ENCODE data around the gene MAGI3.
"Not testable (repeated sequence)": the region's sequence is repeated elsewhere in the genome, so short reads cannot be mapped to it uniquely, and the experiment has no call there.

Gene MAGI3

DNA sequence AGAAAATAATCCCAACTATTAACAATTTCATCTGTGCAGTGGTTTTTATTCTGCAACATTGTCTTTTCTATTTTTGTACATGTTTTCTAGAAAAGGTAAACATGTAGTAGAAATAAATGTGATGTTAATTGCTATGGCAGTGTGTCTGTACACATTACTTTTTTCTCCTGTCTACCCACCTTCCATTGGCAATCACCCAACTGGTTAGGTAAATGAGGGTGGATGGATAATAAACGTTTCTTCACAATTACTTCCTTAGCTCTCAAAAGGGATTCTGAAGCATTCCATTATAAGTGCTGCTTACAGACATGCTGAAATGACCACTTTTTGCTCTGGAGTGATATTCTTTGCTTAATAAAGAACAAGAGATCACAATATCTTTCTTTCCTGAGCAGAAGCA, 61.4 kb downstream of the MAGI3 start:
- FAIRE-seq, result no peak

DNA sequence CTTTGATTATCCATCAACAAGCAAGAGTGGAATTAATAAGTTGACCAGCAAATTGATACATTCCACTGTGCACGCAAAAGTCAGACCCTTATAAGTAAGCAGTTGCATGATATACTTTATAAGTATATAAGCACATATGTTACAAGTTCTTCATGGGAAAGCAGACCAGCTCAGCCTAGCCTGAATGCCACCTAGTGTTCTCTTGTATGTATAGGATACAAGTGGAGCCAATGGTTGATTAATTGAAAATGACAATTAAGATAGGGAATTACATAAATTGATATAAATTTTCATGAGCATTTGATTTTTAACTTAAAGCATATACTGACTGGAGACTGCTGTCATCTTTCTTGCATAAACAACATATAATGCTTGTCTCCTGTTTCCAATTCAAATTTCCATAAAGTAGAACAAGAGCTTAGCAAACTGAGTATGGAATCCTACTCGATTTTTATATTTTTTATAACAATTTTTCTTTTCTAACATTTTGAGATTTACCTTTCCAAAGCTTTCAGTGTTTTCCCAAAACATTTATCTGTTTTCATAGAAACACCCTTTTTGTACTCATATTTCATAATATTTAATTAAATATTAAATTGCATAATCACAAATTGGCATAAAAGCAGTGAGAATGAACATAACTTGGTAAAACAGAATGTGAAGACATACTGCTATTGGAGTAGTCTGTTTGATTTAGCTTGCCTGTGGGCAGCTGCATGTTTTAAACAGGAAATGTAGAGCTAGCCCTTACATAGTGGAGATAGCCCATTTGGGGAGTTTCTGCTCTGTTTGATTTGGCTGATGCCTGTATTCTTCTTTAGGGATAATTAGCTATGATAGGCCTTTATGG, 62.8 kb downstream of the MAGI3 start:
- peak; percentile 43 for FAIRE-seq

DNA sequence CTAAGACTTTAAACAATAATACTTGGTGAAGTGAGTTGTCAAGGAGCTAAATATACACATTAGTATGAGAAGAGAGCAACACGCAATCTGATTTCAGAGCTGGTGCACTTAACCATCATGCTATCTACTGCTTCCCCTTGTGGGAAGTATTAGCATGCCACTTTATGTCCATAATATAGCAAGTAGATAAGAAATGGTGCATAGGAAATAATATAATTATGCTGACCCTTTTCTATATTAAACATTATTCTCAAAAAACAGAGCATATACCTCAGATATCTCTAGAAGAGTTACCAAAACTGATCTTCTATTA, 63.4 kb downstream of the MAGI3 start:
- FAIRE-seq, result no peak

DNA sequence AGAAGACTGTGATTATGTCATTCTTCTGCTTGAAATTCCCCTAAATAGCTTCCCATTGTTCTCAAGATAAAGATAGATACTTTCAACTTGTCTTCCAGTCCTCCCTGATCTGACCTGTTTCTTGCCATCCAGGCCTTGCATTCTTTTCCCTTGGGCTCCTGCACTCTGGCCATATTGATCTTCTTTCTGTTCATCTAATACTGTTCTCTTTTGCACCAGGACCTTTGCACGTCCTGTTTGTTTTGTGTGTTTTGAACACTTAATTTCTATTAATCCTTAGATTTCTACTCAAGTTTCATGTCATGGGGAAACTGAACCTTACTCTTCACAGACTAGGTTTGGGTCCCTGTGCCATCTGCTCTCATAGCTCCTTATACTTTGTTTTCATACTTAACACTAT, 65.1 kb downstream of the MAGI3 start:
- no peak for FAIRE-seq

GRCh38 chr1:113456967-113457366, 66.7 kb downstream of the MAGI3 start:
- FAIRE-seq, result no peak

GRCh38 chr1:113459279-113459678, 69.0 kb downstream of the MAGI3 start:
- no peak for FAIRE-seq

DNA sequence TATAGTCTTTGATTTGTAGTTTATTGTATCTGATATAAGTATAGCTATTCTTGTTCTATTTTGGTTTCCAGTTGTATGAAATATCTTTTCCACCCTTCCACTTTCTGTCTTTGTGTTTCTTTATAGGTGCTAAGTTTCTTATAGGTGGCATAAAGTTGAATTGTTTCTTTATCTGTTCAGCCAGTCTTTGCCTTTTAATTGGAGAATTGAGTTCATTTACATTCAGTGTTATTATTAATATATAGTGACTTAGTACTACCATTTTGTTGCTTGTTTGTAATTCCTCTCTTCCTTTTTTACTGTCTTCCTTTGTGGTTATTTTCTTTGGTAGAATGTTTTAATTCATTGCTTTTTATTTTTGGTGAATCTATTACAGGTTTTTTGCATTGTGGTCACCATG, 77.7 kb downstream of the MAGI3 start:
- FAIRE-seq, result no peak

GRCh38 chr1:113478427-113479195, 88.3 kb downstream of the MAGI3 start:
- not testable (repeated sequence) for FAIRE-seq

DNA sequence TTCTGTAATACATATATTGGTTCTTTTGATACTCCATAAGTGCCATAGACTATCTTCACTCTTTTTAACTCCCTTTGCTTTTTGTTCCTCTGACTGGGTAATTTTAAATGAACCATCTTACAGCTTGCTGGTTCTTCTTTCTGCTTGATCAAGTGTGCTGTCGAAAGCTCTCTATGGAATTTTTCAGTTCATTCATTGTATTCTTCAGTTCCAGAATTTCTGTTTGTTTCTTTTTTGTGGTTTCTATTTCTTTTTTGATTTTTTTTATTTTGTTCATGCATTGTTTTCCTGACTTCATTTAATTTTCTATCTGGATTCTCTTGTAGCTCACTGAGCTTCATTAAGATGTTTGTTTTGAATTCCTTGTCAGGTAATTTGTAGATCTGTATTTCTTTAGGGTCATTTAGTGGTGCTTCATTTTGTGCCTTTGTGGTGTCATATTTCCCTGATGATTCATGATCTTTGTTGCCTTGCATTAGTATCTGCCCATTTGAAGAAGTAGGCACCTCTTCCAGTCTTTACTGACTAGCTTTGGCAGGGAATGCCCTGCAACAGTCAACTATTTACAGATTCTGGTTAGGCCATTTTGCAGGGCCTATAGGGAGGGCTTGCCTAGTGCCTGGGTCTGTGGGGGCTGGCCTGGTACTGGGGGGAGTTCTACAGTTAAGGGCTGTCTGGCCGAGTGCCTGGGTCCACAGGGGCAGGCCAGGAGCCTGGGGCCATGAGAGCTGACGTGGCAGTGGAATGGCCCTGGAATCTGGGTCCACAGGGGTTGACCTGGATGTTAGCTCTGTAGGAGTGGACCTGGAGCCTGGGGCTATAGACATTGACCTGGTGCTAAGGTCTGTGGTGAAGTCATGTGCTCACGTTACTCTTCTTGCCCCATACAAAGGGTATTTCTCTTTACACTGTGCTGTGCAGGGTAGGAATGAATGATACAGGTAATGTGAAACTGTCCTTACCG, 89.7 kb downstream of the MAGI3 start:
- no peak for FAIRE-seq

DNA sequence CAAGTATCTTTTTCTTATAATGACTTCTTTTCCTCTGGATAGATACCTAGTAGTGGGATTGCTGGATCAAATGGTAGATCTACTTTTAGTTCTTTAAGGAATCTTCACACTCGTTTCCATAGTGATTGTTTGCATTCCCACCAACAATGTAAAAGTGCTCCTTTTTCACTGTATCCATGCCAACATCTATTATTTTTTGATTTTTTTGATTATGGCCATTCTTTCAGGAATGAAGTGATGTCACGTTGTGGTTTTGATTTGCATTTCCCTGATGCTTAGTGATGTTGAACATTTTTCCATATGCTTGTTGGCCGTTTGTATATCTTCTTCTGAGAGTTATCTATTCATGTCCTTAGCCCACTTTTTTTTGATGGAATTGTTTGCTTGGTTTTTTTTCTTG, 94.8 kb downstream of the MAGI3 start:
- not testable (repeated sequence) for FAIRE-seq

GRCh38 chr1:113488576-113489177, 98.4 kb downstream of the MAGI3 start:
- FAIRE-seq, result no peak

GRCh38 chr1:113490384-113490783, 100.1 kb downstream of the MAGI3 start:
- no peak for FAIRE-seq

DNA sequence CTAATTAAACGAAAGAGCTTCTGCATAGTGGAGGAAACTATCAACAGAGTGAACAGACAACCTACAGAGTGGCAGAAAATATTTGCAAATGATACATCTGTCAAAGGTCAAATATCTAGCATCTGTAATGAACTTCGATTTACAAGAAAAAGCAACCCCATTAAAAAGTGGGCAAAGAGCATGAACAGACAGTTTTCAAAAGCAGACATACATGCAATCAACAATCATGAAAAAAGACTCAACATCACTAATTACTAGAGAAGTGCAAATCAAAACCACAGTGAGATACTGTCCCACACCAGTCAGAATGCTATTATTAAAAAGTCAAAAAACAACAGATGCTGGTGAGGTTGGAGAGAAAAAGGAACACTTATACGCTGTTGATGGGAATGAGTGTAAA, 103.2 kb downstream of the MAGI3 start:
- no peak for FAIRE-seq

DNA sequence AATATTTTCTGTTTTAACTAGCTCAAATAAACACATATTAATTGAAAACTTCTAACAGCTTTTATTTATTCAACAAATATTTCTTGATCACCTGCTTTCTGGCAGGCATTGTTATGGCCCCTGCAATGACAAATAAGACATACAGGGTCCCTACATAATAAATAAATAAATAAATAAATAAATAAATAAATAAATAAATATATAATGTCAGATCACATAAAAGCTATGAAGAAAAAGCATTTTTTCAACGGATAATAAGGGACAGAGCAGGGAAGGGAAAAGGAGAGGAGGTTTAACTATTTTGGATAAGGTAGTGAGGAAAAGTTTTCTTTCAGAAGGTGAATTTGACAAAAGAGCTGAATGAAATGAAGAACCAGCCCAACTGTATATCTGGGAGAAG, 115.0 kb downstream of the MAGI3 start:
- no peak for FAIRE-seq

DNA sequence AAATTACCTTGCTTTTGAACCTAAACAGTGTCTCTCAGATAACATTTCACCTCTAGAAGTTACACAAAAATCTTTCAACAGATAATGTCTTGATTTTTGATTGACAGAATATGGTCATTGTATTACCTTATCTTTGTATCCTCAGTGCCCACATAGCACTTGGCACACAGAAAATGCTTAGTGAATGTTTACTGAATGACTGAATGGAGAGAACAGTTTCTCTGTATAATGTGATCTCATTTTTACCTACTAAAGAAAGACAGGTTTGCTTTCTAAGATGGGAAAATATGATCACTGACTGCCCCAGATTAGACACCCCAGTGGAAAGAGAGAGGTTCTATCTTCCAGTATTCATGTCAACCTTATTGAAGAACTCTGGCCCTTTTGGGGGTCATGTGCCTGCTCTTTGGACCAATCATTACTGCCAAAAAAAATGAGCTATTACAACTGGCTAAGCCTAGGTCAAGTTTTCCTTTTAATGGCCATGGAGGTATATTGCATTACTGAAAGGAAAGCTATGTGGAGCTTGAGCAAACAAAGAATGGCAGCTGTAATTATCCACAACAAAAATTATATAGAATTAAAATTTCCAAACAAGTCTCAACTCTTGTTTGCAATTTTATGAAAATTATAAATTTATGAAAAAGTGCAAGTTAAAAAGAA, 117.4 kb downstream of the MAGI3 start:
- no peak for FAIRE-seq

- no peak for FAIRE-seq
These were observed 118.2 kb downstream of the MAGI3 start for GRCh38 chr1:113508364-113509164.

- not testable (repeated sequence) for FAIRE-seq
These were observed 119.5 kb downstream of the MAGI3 start for GRCh38 chr1:113509766-113510165.

GRCh38 chr1:113511269-113511668, 121.0 kb downstream of the MAGI3 start:
- FAIRE-seq, result no peak

DNA sequence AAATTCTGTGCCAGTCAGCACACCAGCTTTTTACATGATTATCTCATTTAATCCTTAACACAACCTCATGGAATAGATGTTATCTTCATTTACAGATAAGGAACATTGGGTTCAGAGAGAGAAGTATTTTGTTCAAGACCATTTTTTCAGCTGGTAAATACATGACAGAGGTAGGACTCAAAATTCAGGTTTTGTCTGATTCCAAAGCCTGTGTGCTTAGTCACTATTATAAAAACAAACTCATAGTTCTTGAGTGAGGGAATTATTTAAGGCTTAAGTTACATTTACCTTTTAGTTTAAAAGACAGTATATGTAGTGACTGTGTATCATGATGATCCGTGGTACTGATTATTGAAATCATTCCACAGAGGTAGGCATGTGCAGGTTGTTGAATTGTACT, 125.2 kb downstream of the MAGI3 start:
- FAIRE-seq, result no peak

DNA sequence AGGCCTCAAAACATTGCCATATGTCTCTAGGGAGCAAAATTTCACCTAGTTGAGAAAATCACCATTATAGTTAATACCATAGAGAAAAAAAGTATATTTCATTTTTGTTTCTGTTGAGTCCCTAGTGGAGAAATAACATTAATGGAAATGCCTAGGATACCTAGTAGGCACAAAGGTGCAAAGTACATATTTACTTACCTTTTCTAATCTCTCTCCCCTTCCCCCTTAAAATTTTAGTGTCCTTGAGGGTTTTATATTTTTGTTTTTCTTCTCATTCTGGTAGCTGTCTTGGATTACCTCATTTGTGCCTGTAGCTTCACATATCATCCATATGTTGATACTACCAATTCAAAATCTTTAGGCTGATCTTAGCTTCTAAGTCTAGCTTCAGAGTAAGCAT, 127.0 kb downstream of the MAGI3 start:
- FAIRE-seq, result no peak

DNA sequence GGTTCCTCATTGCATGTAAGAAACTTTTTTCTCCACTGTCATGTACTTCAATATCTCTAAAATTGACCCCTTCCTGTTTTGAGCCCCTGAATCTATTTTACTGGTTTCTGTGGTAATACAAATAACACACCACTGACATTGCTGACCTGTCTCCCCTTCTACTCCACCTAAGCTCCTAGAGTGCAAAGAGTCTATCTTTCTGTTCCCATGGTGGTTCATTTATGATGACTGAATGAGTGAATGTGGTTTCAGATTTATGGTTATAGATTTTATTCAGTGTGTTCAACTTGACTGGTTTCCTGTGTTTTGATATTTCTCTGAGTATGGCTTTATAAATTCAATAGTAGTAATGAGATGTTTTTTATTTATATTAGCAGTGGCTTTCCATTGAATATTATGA, 127.7 kb downstream of the MAGI3 start:
- FAIRE-seq, result no peak
